ENCODE results near the gene MACROD2. TPM values are rescaled to one million over a fixed set of nuclear protein-coding genes. Genes with fewer than 3 reads are reported as not detected.

MACROD2 gene
- total RNA-seq, 1 donor from 2014 or later, result 3.5 TPM

DNA sequence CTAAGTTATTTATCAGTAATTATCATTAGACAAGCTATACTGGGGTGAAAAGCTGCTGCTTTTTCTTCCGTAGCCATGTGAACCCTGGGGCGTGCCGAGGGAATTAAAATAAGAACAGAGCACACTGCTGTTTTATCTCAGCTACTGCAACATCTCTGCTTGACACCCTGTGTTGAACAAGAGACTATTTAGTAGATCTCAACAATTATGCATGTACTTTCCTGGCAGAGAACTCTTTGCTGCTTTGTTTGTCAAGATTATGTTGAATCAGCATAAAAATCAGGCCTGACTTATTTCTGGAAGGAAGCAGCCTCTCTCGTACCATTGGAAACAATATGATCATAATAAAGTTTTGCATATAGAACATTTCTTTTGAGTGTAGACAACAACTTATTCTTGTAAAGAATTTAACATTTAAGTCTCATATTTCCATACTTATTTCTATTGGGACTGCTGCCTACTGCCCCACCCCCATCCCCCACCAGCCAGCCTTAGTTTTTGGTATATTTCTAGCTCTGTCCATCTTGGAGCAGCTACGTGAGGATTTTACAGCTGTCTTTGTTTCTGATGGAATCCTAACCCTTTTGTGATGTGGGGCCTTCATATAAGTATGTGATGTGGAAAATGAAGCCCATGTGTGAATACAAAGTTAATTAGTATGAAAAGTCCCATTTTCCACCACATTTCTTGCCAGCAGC lies 1566.5 kb downstream of the MACROD2 start:
- no peaks in the 10 kb centered on the region for H3K27me3 ChIP-seq
- no peak overlapping the region for H3K27ac ChIP-seq
- no peak overlapping the region for H3K4me3 ChIP-seq
- H3K9me3 ChIP-seq, result no peaks in the 10 kb centered on the region
- no peaks in the 10 kb centered on the region for H3K4me1 ChIP-seq
- TF ChIP-seq CTCF (IDR thresholded peaks at IDR 0.05), result no peak
- intact Hi-C loops (cut with DNase I), result no loop called here
- DNase-seq (ENCODE audit: low spot score in 2 of 2), result no peak
- no peaks in the 10 kb centered on the region for H3K36me3 ChIP-seq

GRCh38 chr20:15563836-15564235 lies 1568.5 kb downstream of the MACROD2 start:
- no peak overlapping the region for H3K4me3 ChIP-seq
- no peaks in the 10 kb centered on the region for H3K4me1 ChIP-seq
- DNase-seq (ENCODE audit: low spot score in 2 of 2), result no peak
- intact Hi-C loops (cut with DNase I), result no loop called here
- no peaks in the 10 kb centered on the region for H3K27me3 ChIP-seq
- no peaks in the 10 kb centered on the region for H3K36me3 ChIP-seq
- TF ChIP-seq CTCF (IDR thresholded peaks at IDR 0.05), result no peak
- no peaks in the 10 kb centered on the region for H3K9me3 ChIP-seq
- H3K27ac ChIP-seq, result no peak overlapping the region

DNA sequence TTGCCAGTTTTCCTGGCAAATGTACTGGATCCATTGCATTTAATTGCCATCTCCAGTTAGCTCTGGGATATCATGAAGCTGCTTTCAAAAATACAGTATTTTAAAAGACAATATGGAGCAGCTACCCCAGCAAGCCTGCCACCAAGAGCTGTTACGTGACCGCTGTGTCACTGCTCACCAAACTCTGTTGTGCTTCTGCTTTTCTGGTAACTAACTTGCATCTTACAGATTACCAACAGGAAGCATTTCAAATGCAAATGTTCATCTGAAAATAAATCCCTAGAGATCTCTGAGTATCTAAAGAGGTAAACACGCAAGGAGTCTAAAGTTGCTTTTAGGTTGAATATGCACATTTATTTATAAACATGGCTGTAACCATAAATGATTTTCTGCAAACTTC lies 1569.7 kb downstream of the MACROD2 start:
- no peaks in the 10 kb centered on the region for H3K27me3 ChIP-seq
- H3K36me3 ChIP-seq, result no peaks in the 10 kb centered on the region
- H3K4me3 ChIP-seq, result no peak overlapping the region
- H3K27ac ChIP-seq, result no peak overlapping the region
- DNase-seq (ENCODE audit: low spot score in 2 of 2), result no peak
- H3K9me3 ChIP-seq, result no peaks in the 10 kb centered on the region
- no peaks in the 10 kb centered on the region for H3K4me1 ChIP-seq
- no peak for TF ChIP-seq CTCF (IDR thresholded peaks at IDR 0.05)
- intact Hi-C loops (cut with DNase I), result no loop called here

DNA sequence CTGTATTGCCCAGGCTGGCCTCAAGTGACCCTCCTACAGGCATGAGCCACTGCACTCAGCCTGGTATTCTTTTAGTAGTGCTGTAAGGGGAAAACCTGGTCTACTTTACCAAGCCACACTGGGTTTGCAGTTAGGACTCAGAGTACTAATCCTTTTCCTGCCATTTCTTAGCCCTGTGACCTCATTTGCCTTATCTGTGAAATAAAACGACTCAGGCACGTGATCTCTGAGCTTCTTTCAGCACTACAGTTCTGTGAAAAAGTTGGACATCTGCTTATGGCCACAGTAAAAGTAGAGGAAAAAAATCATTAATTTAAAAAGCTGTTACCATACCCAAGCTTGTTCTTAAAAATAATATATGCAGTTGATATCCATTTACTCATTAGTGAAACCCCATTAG lies 1570.5 kb downstream of the MACROD2 start:
- no peak overlapping the region for H3K4me3 ChIP-seq
- DNase-seq (ENCODE audit: low spot score in 2 of 2), result no peak
- H3K27me3 ChIP-seq, result no peaks in the 10 kb centered on the region
- H3K4me1 ChIP-seq, result no peaks in the 10 kb centered on the region
- no peaks in the 10 kb centered on the region for H3K9me3 ChIP-seq
- no peaks in the 10 kb centered on the region for H3K36me3 ChIP-seq
- no peak for TF ChIP-seq CTCF (IDR thresholded peaks at IDR 0.05)
- intact Hi-C loops (cut with DNase I), result no loop called here
- H3K27ac ChIP-seq, result no peak overlapping the region

- intact Hi-C loops (cut with DNase I), result no loop called here
- Histone ChIP-seq H3K36me3 (no peaks in the 10 kb centered on the region), H3K4me1 (no peaks in the 10 kb centered on the region), H3K27me3 (no peaks in the 10 kb centered on the region), H3K9me3 (no peaks in the 10 kb centered on the region), H3K4me3 (no peak overlapping the region), H3K27ac (no peak overlapping the region)
- no peak for TF ChIP-seq CTCF (IDR thresholded peaks at IDR 0.05)
- no peak for DNase-seq (ENCODE audit: low spot score in 2 of 2)
These were observed 1571.9 kb downstream of the MACROD2 start for GRCh38 chr20:15567219-15567618.

- H3K27me3 ChIP-seq, result no peaks in the 10 kb centered on the region
- no peak for TF ChIP-seq CTCF (IDR thresholded peaks at IDR 0.05)
- no peak for DNase-seq (ENCODE audit: low spot score in 2 of 2)
- intact Hi-C loops (cut with DNase I), result no loop called here
- no peak overlapping the region for H3K27ac ChIP-seq
- no peak overlapping the region for H3K4me3 ChIP-seq
- H3K36me3 ChIP-seq, result no peaks in the 10 kb centered on the region
- no peaks in the 10 kb centered on the region for H3K4me1 ChIP-seq
- H3K9me3 ChIP-seq, result no peaks in the 10 kb centered on the region
These were observed 1574.8 kb downstream of the MACROD2 start for GRCh38 chr20:15570156-15570555.
